ENCODE measurements around the gene GRM7. TPM values are rescaled to one million over a fixed set of nuclear protein-coding genes. Genes with fewer than 3 reads are reported as not detected.
A peak's percentile ranks its signal among the peaks of the same experiment; 100 is the strongest.

The GRM7 gene
- total RNA-seq, 1 experiment from 2014 or later, result not detected

DNA sequence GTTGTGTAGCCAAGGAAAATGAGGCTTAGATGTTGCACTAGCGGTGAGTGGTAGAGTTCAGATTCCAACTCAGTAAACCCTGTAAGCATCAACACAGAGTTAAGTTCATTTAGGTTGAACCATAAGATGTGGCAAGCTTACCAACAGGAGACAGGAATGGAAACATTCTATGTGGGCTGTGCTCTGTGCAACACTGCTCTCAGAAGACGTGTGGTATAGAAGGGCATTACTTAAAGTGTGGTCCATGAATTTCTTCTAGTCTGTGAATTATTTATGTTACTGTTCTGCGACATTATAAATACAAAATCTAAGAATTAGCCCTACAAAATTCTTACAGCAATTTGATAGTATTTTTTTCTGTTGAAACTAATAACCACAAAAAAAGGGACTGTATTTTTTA lies 213.3 kb downstream of the GRM7 start:
- no peaks in the 10 kb centered on the region for H3K4me1 ChIP-seq (ENCODE audit: control insufficient read depth in 1 of 2, insufficient read depth in 2 of 2, low read length in 2 of 2)
- no peaks in the 10 kb centered on the region for H3K9me2 ChIP-seq (ENCODE audit: insufficient read depth)
- H3K9ac ChIP-seq (ENCODE audit: low read length), result no peak overlapping the region
- ATAC-seq, result no peak
- BruUV-seq (replicated peaks), result no TSS peak
- no peak for DNase-seq (ENCODE audit: low read depth, low spot score)
- H3K4me3 ChIP-seq (replicated peaks in 1 of 2; ENCODE audit: low read depth in 1 of 2, low read length in 2 of 2), result no peak overlapping the region
- ChIA-PET CTCF (no interaction called here), POLR2A (no interaction called here), RAD21 (ENCODE audit: low non-redundant PET in 1 of 2, low total read pairs in 2 of 2, uncharacterized antibody in 2 of 2, unreplicated experiment in 2 of 2) (no interaction called here)
- no peak overlapping the region for H2AFZ ChIP-seq (ENCODE audit: low read depth, low read length, poor library complexity, severe bottlenecking)
- no peak overlapping the region for H3K4me2 ChIP-seq (ENCODE audit: low read length)
- intact Hi-C loops (cut with micrococcal nuclease), result no loop called here
- H3K27me3 ChIP-seq (ENCODE audit: insufficient read depth, low read length), result no peaks in the 10 kb centered on the region
- H3K9me3 ChIP-seq (ENCODE audit: control insufficient read depth in 1 of 2, insufficient read depth in 1 of 2, low read depth in 1 of 2, low read length in 2 of 2), result no peaks in the 10 kb centered on the region
- no peaks in the 10 kb centered on the region for H3K79me2 ChIP-seq (ENCODE audit: insufficient read depth, low read length)
- H4K20me1 ChIP-seq (ENCODE audit: insufficient read depth), result no peaks in the 10 kb centered on the region
- no peak overlapping the region for H3K27ac ChIP-seq (ENCODE audit: low read depth, low read length)
- TF ChIP-seq CTCF (IDR thresholded peaks at IDR 0.05 in 2 of 3, conservative IDR thresholded peaks at IDR 0.05 in 1 of 3; ENCODE audit: borderline replicate concordance in 1 of 3, insufficient read depth in 1 of 3, low read depth in 2 of 3, low read length in 2 of 3) (peak in 1 of 3 experiments; percentile 24; a peak in 1 of 6 replicates), ZNF274 (IDR thresholded peaks at IDR 0.05; ENCODE audit: low read depth, low read length) (no peak), ELF1 (IDR thresholded peaks at IDR 0.05; ENCODE audit: borderline replicate concordance, low read depth) (no peak), SRF (IDR thresholded peaks at IDR 0.05; ENCODE audit: low read depth) (no peak), EGR1 (IDR thresholded peaks at IDR 0.05; ENCODE audit: low read depth) (no peak)
- H3K36me3 ChIP-seq (ENCODE audit: control insufficient read depth in 1 of 2, insufficient read depth in 2 of 2, low read length in 2 of 2), result no peaks in the 10 kb centered on the region

DNA sequence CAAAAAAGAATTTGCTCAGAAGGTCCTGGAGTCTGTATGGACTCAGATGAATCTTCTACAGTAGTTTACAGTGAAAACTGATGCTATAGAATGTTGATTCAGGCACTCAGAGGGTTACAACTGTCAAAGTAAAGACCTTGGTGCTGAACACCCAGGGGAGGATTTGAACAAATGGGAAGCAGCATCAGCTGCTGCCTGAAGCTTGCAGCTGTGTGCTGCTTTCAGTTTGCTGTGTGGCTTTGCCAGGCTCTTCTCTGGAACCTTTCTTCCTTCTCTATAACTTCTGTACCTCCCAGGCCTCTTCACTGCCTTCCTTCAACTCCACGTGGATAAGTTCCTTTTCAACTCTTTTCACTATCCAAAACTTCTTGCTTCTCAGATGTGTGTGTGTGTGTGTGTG lies 214.2 kb downstream of the GRM7 start:
- no peaks in the 10 kb centered on the region for H3K9me2 ChIP-seq (ENCODE audit: insufficient read depth)
- intact Hi-C loops (cut with micrococcal nuclease), result no loop called here
- H3K9me3 ChIP-seq (ENCODE audit: control insufficient read depth in 1 of 2, insufficient read depth in 1 of 2, low read depth in 1 of 2, low read length in 2 of 2), result no peaks in the 10 kb centered on the region
- H3K79me2 ChIP-seq (ENCODE audit: insufficient read depth, low read length), result no peaks in the 10 kb centered on the region
- H3K36me3 ChIP-seq (ENCODE audit: control insufficient read depth in 1 of 2, insufficient read depth in 2 of 2, low read length in 2 of 2), result no peaks in the 10 kb centered on the region
- H3K27ac ChIP-seq (ENCODE audit: low read depth, low read length), result no peak overlapping the region
- H3K4me2 ChIP-seq (ENCODE audit: low read length), result no peak overlapping the region
- RAD21 ChIA-PET (ENCODE audit: low non-redundant PET in 1 of 2, low total read pairs in 2 of 2, uncharacterized antibody in 2 of 2, unreplicated experiment in 2 of 2), result no interaction called here
- CTCF ChIA-PET, result no interaction called here
- ATAC-seq, result no peak
- no peak overlapping the region for H3K4me3 ChIP-seq (replicated peaks in 1 of 2; ENCODE audit: low read depth in 1 of 2, low read length in 2 of 2)
- POLR2A ChIA-PET, result no interaction called here
- H4K20me1 ChIP-seq (ENCODE audit: insufficient read depth), result no peaks in the 10 kb centered on the region
- no TSS peak for BruUV-seq (replicated peaks)
- DNase-seq (ENCODE audit: low read depth, low spot score), result no peak
- TF ChIP-seq EZH2phosphoT487 (IDR thresholded peaks at IDR 0.05; ENCODE audit: borderline replicate concordance) (no peak), POLR2AphosphoS5 (IDR thresholded peaks at IDR 0.05; ENCODE audit: low read depth, low read length) (no peak)
- no peak overlapping the region for H3K9ac ChIP-seq (ENCODE audit: low read length)
- no peaks in the 10 kb centered on the region for H3K27me3 ChIP-seq (ENCODE audit: insufficient read depth, low read length)
- no peaks in the 10 kb centered on the region for H3K4me1 ChIP-seq (ENCODE audit: control insufficient read depth in 1 of 2, insufficient read depth in 2 of 2, low read length in 2 of 2)
- H2AFZ ChIP-seq (ENCODE audit: low read depth, low read length, poor library complexity, severe bottlenecking), result no peak overlapping the region
